ENCODE results near the gene PPP1R14B. TPM values are rescaled to one million over a fixed set of nuclear protein-coding genes. Genes with fewer than 3 reads are reported as not detected.

PPP1R14B gene
- total RNA-seq, 2 experiments from 2014 or later, result 285 to 287 TPM

DNA sequence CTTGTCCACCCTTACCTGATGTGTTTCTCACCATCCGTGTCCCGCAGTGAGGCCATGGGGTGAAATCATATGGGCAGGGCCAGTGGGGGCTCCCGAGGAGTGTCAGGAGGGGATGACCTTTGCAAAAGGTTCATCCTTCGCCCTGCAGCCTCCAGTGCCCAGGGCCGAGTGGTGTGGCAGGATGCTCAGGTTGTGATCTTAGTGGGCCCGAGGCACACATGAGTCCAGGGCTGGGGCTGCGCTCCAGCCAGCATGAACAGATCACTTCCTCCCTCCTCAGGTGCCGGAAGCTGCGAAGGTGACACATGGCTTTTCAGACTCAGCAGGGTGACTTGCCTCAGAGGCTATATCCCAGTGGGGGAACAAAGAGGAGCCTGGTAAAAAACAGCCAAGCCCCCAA lies 8.7 kb downstream of the PPP1R14B start:
- ATAC-seq (no peak), DNase-seq (no peak)
- no peak for TF ChIP-seq CTCF (IDR thresholded peaks at IDR 0.05)
- H3K27me3 Mint-ChIP-seq, result no peaks in the 10 kb centered on the region
- H3K9me3 Mint-ChIP-seq, result no peaks in the 10 kb centered on the region
- ChIA-PET CTCF (interaction anchor here (0.6 to 2.2 kb wide), 4 partner anchors 11 to 66 kb away, joined by 3 to 10 read pairs (median 4); partner anchors contain the start of genes FERMT3, NUDT22 and TRPT1), POLR2A (interaction anchor here (0.9 to 2.7 kb wide), 11 partner anchors 9 to 80 kb away, joined by 3 to 12 read pairs (median 3); partner anchors contain the start of genes FERMT3, PLCB3, PRDX5 and TRMT112)
- peak overlapping the region; percentile 98 for H3K27ac Mint-ChIP-seq
- intact Hi-C loops (cut with micrococcal nuclease), result no loop called here
- H3K36me3 Mint-ChIP-seq (ENCODE audit: low read depth), result peaks cover 35% of the 10 kb centered on the region
- H3K4me1 Mint-ChIP-seq (ENCODE audit: low read depth), result peaks cover 38% of the 10 kb centered on the region
- no peak overlapping the region for H3K4me3 Mint-ChIP-seq

- ChIA-PET POLR2A (interaction anchor here (1.1 to 3.0 kb wide), 4 partner anchors 8 to 14 kb away, joined by 3 to 16 read pairs (median 8); partner anchors contain the start of gene PPP1R14B), CTCF (interaction anchor here (0.6 to 2.2 kb wide), 3 partner anchors 11 to 67 kb away, joined by 3 to 10 read pairs (median 3); partner anchors contain the start of genes NUDT22, PLCB3 and TRPT1)
- H3K27ac Mint-ChIP-seq, result peak overlapping the region; percentile 57
- no peaks in the 10 kb centered on the region for H3K27me3 Mint-ChIP-seq
- no peak for TF ChIP-seq CTCF (IDR thresholded peaks at IDR 0.05)
- DNase-seq (no peak), ATAC-seq (no peak)
- peaks cover 33% of the 10 kb centered on the region for H3K4me1 Mint-ChIP-seq (ENCODE audit: low read depth)
- peak overlapping the region; percentile 15 for H3K4me3 Mint-ChIP-seq
- intact Hi-C loops (cut with micrococcal nuclease), result no loop called here
- H3K9me3 Mint-ChIP-seq, result no peaks in the 10 kb centered on the region
- H3K36me3 Mint-ChIP-seq (ENCODE audit: low read depth), result peaks cover 31% of the 10 kb centered on the region
Observed at GRCh38 chr11:64237484-64237951, 9.2 kb downstream of the PPP1R14B start.

DNA sequence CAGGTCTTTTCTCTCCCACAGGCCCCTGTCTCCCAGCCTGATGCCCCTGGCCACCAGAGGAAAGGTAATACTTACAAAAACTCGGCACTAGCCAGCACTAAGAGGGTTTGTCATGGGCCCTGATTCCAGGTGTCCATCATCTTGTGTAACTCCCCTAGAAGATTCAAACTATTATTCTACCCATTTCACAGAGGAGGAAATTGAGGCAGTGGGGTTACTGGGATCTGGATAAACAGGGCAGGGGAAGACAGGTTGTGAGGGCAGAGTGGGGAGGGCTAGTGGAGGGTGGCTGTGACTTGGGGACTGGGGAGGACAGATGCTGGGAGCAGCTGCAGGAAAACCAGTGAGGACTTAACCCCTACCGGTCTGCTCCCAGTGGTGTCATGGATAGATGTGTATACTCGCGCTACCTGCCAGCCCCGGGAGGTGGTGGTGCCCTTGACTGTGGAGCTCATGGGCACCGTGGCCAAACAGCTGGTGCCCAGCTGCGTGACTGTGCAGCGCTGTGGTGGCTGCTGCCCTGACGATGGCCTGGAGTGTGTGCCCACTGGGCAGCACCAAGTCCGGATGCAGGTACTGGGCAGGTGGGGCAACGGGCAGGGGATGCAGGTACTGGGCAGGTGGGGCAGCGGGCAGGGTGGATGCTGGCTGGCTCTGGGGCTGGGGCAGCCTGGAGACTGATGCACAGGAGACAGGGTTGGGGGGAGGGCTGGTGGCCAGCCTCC lies 11.1 kb downstream of the PPP1R14B start:
- no peaks in the 10 kb centered on the region for H3K9me3 Mint-ChIP-seq
- peak overlapping the region; percentile 88 for H3K4me3 Mint-ChIP-seq
- intact Hi-C loops (cut with micrococcal nuclease), result no loop called here
- H3K36me3 Mint-ChIP-seq (ENCODE audit: low read depth), result peaks cover 28% of the 10 kb centered on the region
- H3K4me1 Mint-ChIP-seq (ENCODE audit: low read depth), result peaks cover 37% of the 10 kb centered on the region
- ATAC-seq (no peak), DNase-seq (no peak)
- no peaks in the 10 kb centered on the region for H3K27me3 Mint-ChIP-seq
- CTCF ChIA-PET, result no interaction called here
- peak overlapping the region; percentile 83 for H3K27ac Mint-ChIP-seq
- POLR2A ChIA-PET, result interaction anchor here (0.7 to 3.0 kb wide), 5 partner anchors 8 to 54 kb away, joined by 3 to 16 read pairs (median 5); partner anchors contain the start of gene PPP1R14B
- TF ChIP-seq CTCF (IDR thresholded peaks at IDR 0.05), result no peak

DNA sequence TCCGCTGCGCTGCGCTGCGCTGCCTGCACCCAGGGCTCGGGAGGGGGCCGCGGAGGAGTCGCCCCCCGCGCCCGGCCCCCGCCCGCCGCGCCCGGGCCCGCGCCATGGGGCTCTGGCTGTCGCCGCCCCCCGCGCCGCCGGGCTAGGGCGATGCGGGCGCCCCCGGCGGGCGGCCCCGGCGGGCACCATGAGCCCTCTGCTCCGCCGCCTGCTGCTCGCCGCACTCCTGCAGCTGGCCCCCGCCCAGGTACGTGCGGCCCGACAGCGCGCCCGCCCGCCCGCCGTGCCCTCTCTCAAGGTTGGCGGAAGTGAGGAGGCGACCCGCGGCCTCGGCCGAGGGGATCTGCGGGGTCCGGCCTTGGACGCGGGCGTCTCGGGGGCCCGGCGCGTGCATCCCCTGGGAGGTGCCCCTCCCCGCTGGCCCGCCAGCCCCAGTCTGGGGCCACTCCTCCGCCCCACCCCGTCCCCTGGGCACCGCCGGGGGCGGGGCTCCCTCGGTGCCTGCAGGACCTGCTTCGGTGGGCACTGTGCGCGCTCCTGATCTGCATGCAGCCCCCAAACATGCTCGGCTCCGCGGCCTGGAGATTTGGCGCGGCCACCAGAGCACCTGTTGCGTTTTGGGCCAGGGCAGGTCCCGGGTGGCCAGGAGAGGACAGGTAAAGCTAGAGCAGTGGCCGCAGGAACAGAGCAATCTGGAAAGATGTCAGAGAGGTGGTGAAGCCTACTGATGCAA lies 11.9 kb downstream of the PPP1R14B start:
- CTCF ChIA-PET, result no interaction called here
- peak; percentile 70 for DNase-seq
- H3K4me3 Mint-ChIP-seq, result peak overlapping the region; percentile 88
- H3K36me3 Mint-ChIP-seq (ENCODE audit: low read depth), result peaks cover 23% of the 10 kb centered on the region
- POLR2A ChIA-PET, result interaction anchor here (1.5 to 3.0 kb wide), 3 partner anchors 7 to 11 kb away, joined by 5 to 16 read pairs (median 6); partner anchors contain the start of gene PPP1R14B
- H3K27ac Mint-ChIP-seq, result peak overlapping the region; percentile 83
- H3K9me3 Mint-ChIP-seq, result no peaks in the 10 kb centered on the region
- intact Hi-C loops (cut with micrococcal nuclease), result no loop called here
- no peak for TF ChIP-seq CTCF (IDR thresholded peaks at IDR 0.05)
- no peaks in the 10 kb centered on the region for H3K27me3 Mint-ChIP-seq
- peak; percentile 58 for ATAC-seq
- H3K4me1 Mint-ChIP-seq (ENCODE audit: low read depth), result peaks cover 35% of the 10 kb centered on the region

Data from activated CD8-positive, alpha-beta T cell treated with anti-CD3 and anti-CD28 coated beads for 36 hours (primary cell).